22Rv1 (cell line): ENCODE measurements around the gene RNF135.

Source experiments
- CTCF ChIP-seq: fragments of 450-650 bp; IDR thresholded peaks from 2 replicates; pipeline ENCODE4 v1.5.1; 2017; ENCODE audit warnings: mild to moderate bottlenecking
- ZFX ChIP-seq: fragments of 450-650 bp; IDR thresholded peaks from 2 replicates; pipeline ENCODE4 v1.6.1; 2017; ENCODE audit warnings: antibody characterized with exemption, borderline replicate concordance

GRCh38 chr17:31002047-31002446 is 31.2 kb downstream of the RNF135 start:
- TF ChIP-seq CTCF, result no peak
- TF ChIP-seq ZFX, result no peak
